ENCODE measurements around the gene TLL2. TPM values are rescaled to one million over a fixed set of nuclear protein-coding genes. Genes with fewer than 3 reads are reported as not detected.

TLL2 gene
- total and polyA plus RNA-seq, 2 donors (not counting 3 experiments of a cell fraction or from before 2014, with no cell fraction given) = 0.03 to 0.20 TPM

DNA sequence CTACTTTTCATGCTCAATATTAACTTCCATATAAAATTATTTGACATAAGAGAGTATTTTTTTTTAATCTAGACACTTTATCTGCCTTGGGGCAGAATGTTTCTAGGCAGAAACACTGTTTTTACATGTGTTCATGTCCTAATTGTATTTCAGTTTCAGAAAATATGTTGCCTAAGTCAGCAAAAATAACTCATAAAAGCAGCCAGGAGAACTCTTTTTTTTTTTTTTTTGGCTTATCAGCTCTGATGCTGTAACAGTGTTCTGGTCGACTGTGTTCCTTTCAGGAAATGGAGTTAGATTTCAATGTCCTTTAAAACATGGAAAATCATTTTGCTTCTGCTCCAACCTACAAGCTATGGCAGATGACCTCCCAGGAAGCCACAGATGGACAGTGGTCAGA lies 91.7 kb downstream of the TLL2 start:
- no peaks in the 10 kb centered on the region for H3K79me2 ChIP-seq (ENCODE audit: control insufficient read depth, insufficient read depth, low read length)
- intact Hi-C loops (cut with micrococcal nuclease) = no loop called here
- peaks cover 3 to 5% of the 10 kb centered on the region in 2 experiments for H3K27me3 ChIP-seq (ENCODE audit: control insufficient read depth in 2 of 2, insufficient read depth in 2 of 2, low read length in 2 of 2)
- no peaks in the 10 kb centered on the region for H3K4me1 ChIP-seq (ENCODE audit: control insufficient read depth, extremely low read depth, insufficient read depth, low read length)
- TF ChIP-seq GATA2 (IDR thresholded peaks at IDR 0.05; ENCODE audit: insufficient read depth, insufficient read length, low read depth, low read length) (no peak), MYC (IDR thresholded peaks at IDR 0.05; ENCODE audit: low read depth, low read length) (no peak), POLR2AphosphoS5 (IDR thresholded peaks at IDR 0.05; ENCODE audit: insufficient read depth, low read depth, low read length) (no peak), EZH2 (IDR thresholded peaks at IDR 0.05; ENCODE audit: borderline replicate concordance, low read depth, low read length, severe bottlenecking) (no peak), JUN (IDR thresholded peaks at IDR 0.05; ENCODE audit: borderline replicate concordance, insufficient read depth, insufficient read length, low read depth) (no peak), POLR2A (IDR thresholded peaks at IDR 0.05; ENCODE audit: low read depth, low read length) (no peak), FOS (IDR thresholded peaks at IDR 0.05; ENCODE audit: borderline replicate concordance, insufficient read depth, low read length) (no peak)
- TF ChIP-seq, protein P1, sequence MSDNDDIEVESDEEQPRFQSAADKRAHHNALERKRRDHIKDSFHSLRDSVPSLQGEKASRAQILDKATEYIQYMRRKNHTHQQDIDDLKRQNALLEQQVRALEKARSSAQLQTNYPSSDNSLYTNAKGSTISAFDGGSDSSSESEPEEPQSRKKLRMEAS (IDR thresholded peaks at IDR 0.05; ENCODE audit: insufficient read depth, insufficient read length) = no peak
- TF ChIP-seq, protein P2, sequence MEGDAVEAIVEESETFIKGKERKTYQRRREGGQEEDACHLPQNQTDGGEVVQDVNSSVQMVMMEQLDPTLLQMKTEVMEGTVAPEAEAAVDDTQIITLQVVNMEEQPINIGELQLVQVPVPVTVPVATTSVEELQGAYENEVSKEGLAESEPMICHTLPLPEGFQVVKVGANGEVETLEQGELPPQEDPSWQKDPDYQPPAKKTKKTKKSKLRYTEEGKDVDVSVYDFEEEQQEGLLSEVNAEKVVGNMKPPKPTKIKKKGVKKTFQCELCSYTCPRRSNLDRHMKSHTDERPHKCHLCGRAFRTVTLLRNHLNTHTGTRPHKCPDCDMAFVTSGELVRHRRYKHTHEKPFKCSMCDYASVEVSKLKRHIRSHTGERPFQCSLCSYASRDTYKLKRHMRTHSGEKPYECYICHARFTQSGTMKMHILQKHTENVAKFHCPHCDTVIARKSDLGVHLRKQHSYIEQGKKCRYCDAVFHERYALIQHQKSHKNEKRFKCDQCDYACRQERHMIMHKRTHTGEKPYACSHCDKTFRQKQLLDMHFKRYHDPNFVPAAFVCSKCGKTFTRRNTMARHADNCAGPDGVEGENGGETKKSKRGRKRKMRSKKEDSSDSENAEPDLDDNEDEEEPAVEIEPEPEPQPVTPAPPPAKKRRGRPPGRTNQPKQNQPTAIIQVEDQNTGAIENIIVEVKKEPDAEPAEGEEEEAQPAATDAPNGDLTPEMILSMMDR (IDR thresholded peaks at IDR 0.05; ENCODE audit: extremely low read depth in 1 of 2, insufficient read depth in 1 of 2, low read depth in 1 of 2, low read length in 2 of 2) = no peak
- no peaks in the 10 kb centered on the region for H3K36me3 ChIP-seq (ENCODE audit: control insufficient read depth in 2 of 2, extremely low read depth in 1 of 2, insufficient read depth in 2 of 2, low read length in 2 of 2)
- FAIRE-seq = no peak
- H3K4me2 ChIP-seq (ENCODE audit: insufficient read depth, low read length) = no peak overlapping the region
- no TSS peak for BruUV-seq (replicated peaks)
- H4K20me1 ChIP-seq (replicated peaks; ENCODE audit: control insufficient read depth, extremely low read depth, insufficient read depth, low read length) = no peaks in the 10 kb centered on the region
- dilution Hi-C loops (cut with MboI; ENCODE audit: extremely low pct_ligation_motif_present, low sequenced_read_pairs) = no loop called here
- H3K9me1 ChIP-seq (replicated peaks; ENCODE audit: control insufficient read depth, extremely low read depth, insufficient read depth, low read length) = no peaks in the 10 kb centered on the region
- no peak overlapping the region for H3K27ac ChIP-seq (ENCODE audit: insufficient read depth, low read depth, low read length)
- H3K9ac ChIP-seq (replicated peaks; ENCODE audit: extremely low read depth, insufficient read depth, low read length) = no peak overlapping the region
- POLR2A ChIA-PET = no interaction called here
- no peaks in the 10 kb centered on the region for H3K9me3 ChIP-seq (replicated peaks; ENCODE audit: control insufficient read depth, insufficient read depth, low read length)
- CTCF ChIA-PET = no interaction called here
- DNase-seq (ENCODE audit: low read depth, low spot score) = no peak
- H2AFZ ChIP-seq (ENCODE audit: low read depth, low read length) = no peak overlapping the region
- no peak overlapping the region for H3K4me3 ChIP-seq (replicated peaks in 1 of 3; ENCODE audit: insufficient read depth in 1 of 3, low read depth in 1 of 3, low read length in 3 of 3)
